ENCODE data around the gene CAPN13. TPM values are rescaled to one million over a fixed set of nuclear protein-coding genes. Genes with fewer than 3 reads are reported as not detected.

The CAPN13 gene
- total and polyA plus RNA-seq, 2 of the 4 experiments (the other 2 are of a cell fraction), result not detected

- no peak overlapping the region for H4K5ac ChIP-seq (ENCODE audit: low read depth, low read length)
- H4K8ac ChIP-seq (ENCODE audit: low read depth in 2 of 2, low read length in 2 of 2), result no peak overlapping the region
- no peaks in the 10 kb centered on the region; the same call in 1 of the 2 replicates for H3K27me3 ChIP-seq (ENCODE audit: control insufficient read depth, insufficient read depth, low read length)
- DNase-seq (no peak), ATAC-seq (ENCODE audit: low read depth) (no peak)
- intact Hi-C loops (cut with micrococcal nuclease), result no loop called here
- in situ Hi-C loops (cut with MboI; ENCODE audit: low sequenced_read_pairs), result no loop called here
- H2BK15ac ChIP-seq (ENCODE audit: low read depth, low read length), result no peak overlapping the region
- no peak overlapping the region for H2AFZ ChIP-seq (replicated peaks; ENCODE audit: low read length, poor library complexity)
- H3K36me3 ChIP-seq (ENCODE audit: control insufficient read depth, insufficient read depth, low read length), result no peaks in the 10 kb centered on the region
- H3K4me2 ChIP-seq (ENCODE audit: low read depth, low read length), result no peak overlapping the region
- no peak overlapping the region for H4K91ac ChIP-seq (ENCODE audit: insufficient read depth, low read depth, low read length)
- POLR2A ChIA-PET (ENCODE audit: unreplicated experiment), result no interaction called here
- no peak overlapping the region for H2AK9ac ChIP-seq (replicated peaks; ENCODE audit: low read depth, low read length, poor library complexity)
- no peaks in the 10 kb centered on the region for H3K9me1 ChIP-seq (ENCODE audit: insufficient read depth, low read length)
- no peak overlapping the region for H2BK5ac ChIP-seq (ENCODE audit: low read depth, low read length, poor library complexity, severe bottlenecking)
- H3K79me1 ChIP-seq (ENCODE audit: low read depth in 1 of 2, low read length in 2 of 2), result no peaks in the 10 kb centered on the region
- H3K23ac ChIP-seq (ENCODE audit: low read depth, low read length), result no peak overlapping the region
- TF ChIP-seq MAZ (IDR thresholded peaks at IDR 0.05; ENCODE audit: borderline replicate concordance, low read depth, low read length) (no peak), RAD21 (IDR thresholded peaks at IDR 0.05; ENCODE audit: low read length) (no peak), ELK1 (IDR thresholded peaks at IDR 0.05; ENCODE audit: borderline replicate concordance, low read depth, low read length) (no peak), POLR2A (IDR thresholded peaks at IDR 0.05; ENCODE audit: low read depth, low read length) (no peak), MXI1 (IDR thresholded peaks at IDR 0.05; ENCODE audit: borderline replicate concordance, low read depth, low read length) (no peak), BHLHE40 (IDR thresholded peaks at IDR 0.05; ENCODE audit: low read depth, low read length) (no peak), RFX5 (IDR thresholded peaks at IDR 0.05; ENCODE audit: low read depth, low read length) (no peak), SMC3 (IDR thresholded peaks at IDR 0.05; ENCODE audit: low read depth, low read length) (no peak)
- TF ChIP-seq, protein P1, sequence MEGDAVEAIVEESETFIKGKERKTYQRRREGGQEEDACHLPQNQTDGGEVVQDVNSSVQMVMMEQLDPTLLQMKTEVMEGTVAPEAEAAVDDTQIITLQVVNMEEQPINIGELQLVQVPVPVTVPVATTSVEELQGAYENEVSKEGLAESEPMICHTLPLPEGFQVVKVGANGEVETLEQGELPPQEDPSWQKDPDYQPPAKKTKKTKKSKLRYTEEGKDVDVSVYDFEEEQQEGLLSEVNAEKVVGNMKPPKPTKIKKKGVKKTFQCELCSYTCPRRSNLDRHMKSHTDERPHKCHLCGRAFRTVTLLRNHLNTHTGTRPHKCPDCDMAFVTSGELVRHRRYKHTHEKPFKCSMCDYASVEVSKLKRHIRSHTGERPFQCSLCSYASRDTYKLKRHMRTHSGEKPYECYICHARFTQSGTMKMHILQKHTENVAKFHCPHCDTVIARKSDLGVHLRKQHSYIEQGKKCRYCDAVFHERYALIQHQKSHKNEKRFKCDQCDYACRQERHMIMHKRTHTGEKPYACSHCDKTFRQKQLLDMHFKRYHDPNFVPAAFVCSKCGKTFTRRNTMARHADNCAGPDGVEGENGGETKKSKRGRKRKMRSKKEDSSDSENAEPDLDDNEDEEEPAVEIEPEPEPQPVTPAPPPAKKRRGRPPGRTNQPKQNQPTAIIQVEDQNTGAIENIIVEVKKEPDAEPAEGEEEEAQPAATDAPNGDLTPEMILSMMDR (conservative IDR thresholded peaks at IDR 0.05; ENCODE audit: low read depth, low read length), result no peak
- H3K4me1 ChIP-seq (ENCODE audit: control insufficient read depth, insufficient read depth, low read length), result no peaks in the 10 kb centered on the region
- H3K9ac ChIP-seq (ENCODE audit: low read depth, low read length), result no peak overlapping the region
- H3K4ac ChIP-seq (ENCODE audit: low read depth, low read length), result no peak overlapping the region
- no peak overlapping the region for H2BK20ac ChIP-seq (ENCODE audit: low read depth, low read length)
- dilution Hi-C loops (cut with HindIII; ENCODE audit: low sequenced_read_pairs, unreplicated experiment), result no loop called here
- no peak overlapping the region for H2AK5ac ChIP-seq (ENCODE audit: low read depth, low read length)
- WGBS, 2 experiments (ENCODE audit: extremely low coverage in 2 of 2, insufficient read length in 1 of 2), result 0% methylated on average over 1 of the region's 4 CpGs; no CpG with 5 or more reads in 1 of the 2 experiments
- H2BK120ac ChIP-seq (ENCODE audit: low read depth, low read length), result no peak overlapping the region
- CTCF ChIA-PET, result no interaction called here
- H3K9me3 ChIP-seq (ENCODE audit: control insufficient read depth, insufficient read depth, low read length), result no peaks in the 10 kb centered on the region
- H3K27ac ChIP-seq (ENCODE audit: insufficient read depth, low read length), result no peak overlapping the region
- no TSS peak for BruUV-seq (replicated peaks)
- no peak overlapping the region for H3K14ac ChIP-seq (replicated peaks; ENCODE audit: low read depth, low read length)
- no peak overlapping the region for H3K56ac ChIP-seq (ENCODE audit: extremely low read depth, insufficient read depth, low read length)
- H3K18ac ChIP-seq (ENCODE audit: low read depth, low read length), result no peak overlapping the region
- no peaks in the 10 kb centered on the region for H4K20me1 ChIP-seq (ENCODE audit: insufficient read depth, low read length)
- H3K4me3 ChIP-seq (ENCODE audit: insufficient read depth, low read depth, low read length), result no peak overlapping the region
Observed at GRCh38 chr2:30809938-30810337, 2.7 kb upstream of the CAPN13 start.
